Colonic mucosa (tissue), 4 donors: ENCODE data around the gene LHCGR. TPM values are rescaled to one million over a fixed set of nuclear protein-coding genes. Genes with fewer than 3 reads are reported as not detected.

Source experiments
- DNase-seq: peaks from one replicate; pipeline ENCODE4 v3.0.0-alpha.2; 2020
- H3K27ac ChIP-seq: fragments of 200-600 bp; one replicate; pipeline ENCODE4 v1.8.0; 2021
- H3K27me3 ChIP-seq: fragments of 200-600 bp; one replicate; pipeline ENCODE4 v1.8.0; 2021
- H3K36me3 ChIP-seq: fragments of 200-600 bp; one replicate; pipeline ENCODE4 v1.8.0; 2021
- H3K4me1 ChIP-seq: fragments of 200-600 bp; one replicate; pipeline ENCODE4 v1.8.0; 2021; ENCODE audit warnings: mild to moderate bottlenecking
- H3K4me3 ChIP-seq: fragments of 200-600 bp; one replicate; pipeline ENCODE4 v1.8.0; 2021
- H3K9ac ChIP-seq, 2 donors: one replicate each; pipeline ENCODE4 v1.7.0; 2013; ENCODE audit warnings: control low read depth in 2 of 2, low read depth in 2 of 2, low read length in 2 of 2
- H3K9me3 ChIP-seq: fragments of 200-600 bp; one replicate; pipeline ENCODE4 v1.8.0; 2021
- intact Hi-C: fragments of 100-400 bp; cut with DNase I; formaldehyde crosslinking; loops from one replicate; pipeline ENCODE4 v1.14.1; 2022
- total RNA-seq, 2 donors: library from RNA; stranded (reverse); fragmentation: NEBNext Ultra II Directional in 1 of 2; extraction: Animal tissue kit (Norgen Biotek cat#: 25700) in 1 of 2; gene quantifications; one replicate each; pipeline ENCODE4 v1.2.1, GENCODE V29; 2021
- TF ChIP-seq, protein P1 (sequence below): fragments of 200-600 bp; IDR thresholded peaks from one replicate; pipeline ENCODE4 v1.8.0; 2022; ENCODE audit warnings: antibody characterized with exemption, mild to moderate bottlenecking
- donor health status: healthy.
- donor health status: DM: no; HTN: no; CAD: no.
- donor health status: DM: no; HTN: no; CAD: no.

Gene LHCGR
- total RNA-seq, 2 donors from 2014 or later, result not detected

- intact Hi-C loops, result no loop called here
- H3K27me3 ChIP-seq, result no peaks in the 10 kb centered on the region
- H3K36me3 ChIP-seq, result no peaks in the 10 kb centered on the region
- H3K4me3 ChIP-seq, result no peak overlapping the region
- no peak for DNase-seq
- no peak overlapping the region for H3K9ac ChIP-seq
- no peaks in the 10 kb centered on the region for H3K4me1 ChIP-seq
- TF ChIP-seq, protein P1, sequence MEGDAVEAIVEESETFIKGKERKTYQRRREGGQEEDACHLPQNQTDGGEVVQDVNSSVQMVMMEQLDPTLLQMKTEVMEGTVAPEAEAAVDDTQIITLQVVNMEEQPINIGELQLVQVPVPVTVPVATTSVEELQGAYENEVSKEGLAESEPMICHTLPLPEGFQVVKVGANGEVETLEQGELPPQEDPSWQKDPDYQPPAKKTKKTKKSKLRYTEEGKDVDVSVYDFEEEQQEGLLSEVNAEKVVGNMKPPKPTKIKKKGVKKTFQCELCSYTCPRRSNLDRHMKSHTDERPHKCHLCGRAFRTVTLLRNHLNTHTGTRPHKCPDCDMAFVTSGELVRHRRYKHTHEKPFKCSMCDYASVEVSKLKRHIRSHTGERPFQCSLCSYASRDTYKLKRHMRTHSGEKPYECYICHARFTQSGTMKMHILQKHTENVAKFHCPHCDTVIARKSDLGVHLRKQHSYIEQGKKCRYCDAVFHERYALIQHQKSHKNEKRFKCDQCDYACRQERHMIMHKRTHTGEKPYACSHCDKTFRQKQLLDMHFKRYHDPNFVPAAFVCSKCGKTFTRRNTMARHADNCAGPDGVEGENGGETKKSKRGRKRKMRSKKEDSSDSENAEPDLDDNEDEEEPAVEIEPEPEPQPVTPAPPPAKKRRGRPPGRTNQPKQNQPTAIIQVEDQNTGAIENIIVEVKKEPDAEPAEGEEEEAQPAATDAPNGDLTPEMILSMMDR, result no peak
- H3K27ac ChIP-seq, result no peak overlapping the region
- no peaks in the 10 kb centered on the region for H3K9me3 ChIP-seq
These were observed 35.1 kb upstream of the LHCGR start for GRCh38 chr2:48790407-48791170.

- Histone ChIP-seq H3K27me3 (no peaks in the 10 kb centered on the region), H3K4me1 (no peaks in the 10 kb centered on the region), H3K4me3 (no peak overlapping the region), H3K36me3 (no peaks in the 10 kb centered on the region), H3K9me3 (no peaks in the 10 kb centered on the region), H3K9ac (no peak overlapping the region), H3K27ac (no peak overlapping the region)
- no peak for DNase-seq
- intact Hi-C loops, result no loop called here
- TF ChIP-seq, protein P1, result no peak
These were observed 32.1 kb upstream of the LHCGR start for GRCh38 chr2:48787580-48787979.

GRCh38 chr2:48781366-48781765 lies 25.8 kb upstream of the LHCGR start:
- H3K27ac ChIP-seq, result no peak overlapping the region
- TF ChIP-seq, protein P1, result no peak
- H3K9me3 ChIP-seq, result no peaks in the 10 kb centered on the region
- no peaks in the 10 kb centered on the region for H3K27me3 ChIP-seq
- no peaks in the 10 kb centered on the region for H3K36me3 ChIP-seq
- no peak overlapping the region for H3K4me3 ChIP-seq
- DNase-seq, result no peak
- H3K4me1 ChIP-seq, result no peaks in the 10 kb centered on the region
- intact Hi-C loops, result no loop called here
- no peak overlapping the region for H3K9ac ChIP-seq

DNA sequence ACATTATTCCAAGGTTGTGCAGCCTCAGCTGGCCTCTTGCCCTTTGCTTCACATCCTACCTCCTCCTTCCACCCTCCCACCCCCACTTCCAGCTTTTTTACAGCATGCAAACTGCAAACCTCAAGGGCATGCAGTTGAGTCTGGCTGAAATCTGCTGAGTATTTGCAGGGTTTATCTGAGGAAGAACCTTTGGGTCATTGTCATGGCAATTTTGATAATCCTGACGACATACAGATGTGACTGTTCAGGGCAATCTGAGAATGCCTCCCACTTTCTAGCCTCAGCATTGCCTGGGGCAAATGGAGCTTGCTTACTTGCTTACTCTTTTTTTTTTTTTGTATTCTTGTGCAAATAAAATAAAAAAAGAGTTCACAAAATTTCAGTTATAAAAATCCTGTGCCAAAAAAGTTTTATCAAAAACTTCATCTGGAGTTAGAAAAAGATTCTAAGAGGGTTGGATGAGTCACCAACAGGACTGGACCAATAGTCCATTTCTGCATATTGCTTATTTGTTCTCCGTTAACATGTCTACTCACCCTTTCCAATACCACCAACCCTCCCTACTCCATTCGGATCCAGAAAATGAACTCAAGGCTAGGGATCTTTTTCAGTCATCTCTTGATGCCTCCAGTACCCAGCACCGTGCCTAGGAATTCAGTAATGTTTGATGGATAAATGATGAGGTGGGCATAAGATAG lies 23.6 kb upstream of the LHCGR start:
- Histone ChIP-seq H3K9me3 (no peaks in the 10 kb centered on the region), H3K9ac (no peak overlapping the region), H3K27ac (no peak overlapping the region), H3K4me1 (no peaks in the 10 kb centered on the region), H3K27me3 (no peaks in the 10 kb centered on the region), H3K4me3 (no peak overlapping the region), H3K36me3 (no peaks in the 10 kb centered on the region)
- intact Hi-C loops, result no loop called here
- TF ChIP-seq, protein P1, result no peak
- no peak for DNase-seq

- Histone ChIP-seq H3K27me3 (no peaks in the 10 kb centered on the region), H3K27ac (no peak overlapping the region), H3K9me3 (no peaks in the 10 kb centered on the region), H3K4me3 (no peak overlapping the region), H3K36me3 (no peaks in the 10 kb centered on the region), H3K9ac (no peak overlapping the region), H3K4me1 (no peaks in the 10 kb centered on the region)
- TF ChIP-seq, protein P1, result no peak
- no peak for DNase-seq
- intact Hi-C loops, result no loop called here
These were observed 18.7 kb upstream of the LHCGR start for GRCh38 chr2:48774251-48774650.
